ENCODE data around the gene MICB. TPM values are rescaled to one million over a fixed set of nuclear protein-coding genes. Genes with fewer than 3 reads are reported as not detected.

The MICB gene
- polyA plus RNA-seq, 10 donors: 0.47 to 1.1 (median 0.99) TPM

DNA sequence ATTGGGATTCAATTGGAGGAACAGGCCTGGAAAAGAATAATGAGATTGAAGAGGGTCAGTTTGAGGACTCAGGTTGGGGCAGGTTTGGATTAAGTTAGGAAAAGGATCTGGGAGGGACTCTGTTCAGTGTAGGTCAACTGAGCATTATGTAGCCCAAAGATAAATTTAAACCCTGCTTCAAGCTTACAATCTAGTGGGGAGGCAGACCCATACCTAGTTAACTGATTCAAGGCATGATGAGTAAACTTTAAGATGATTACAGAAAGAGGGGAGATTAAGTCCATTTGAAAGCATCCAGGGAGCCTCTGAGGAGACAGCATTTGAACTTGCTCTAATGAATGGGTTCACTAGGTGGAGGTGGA is 62.7 kb downstream of the MICB start:
- no peak for DNase-seq

Other genes with a start within 250 kb of the MICB start
- gene HLA-C, start 226.1 kb upstream of the MICB start, polyA plus RNA-seq (ENCODE audit: insufficient read length in 10 of 10): 100 to 1,000 TPM in 1 of 10 donors, 10 to 100 TPM in 9; 38.7 to 119 (median 47.7) TPM
- 100 to 1,000 TPM; 114 to 299 (median 141) TPM for gene HLA-B, start 141.0 kb upstream of the MICB start, polyA plus RNA-seq (ENCODE audit: insufficient read length in 10 of 10)
- gene MICA, start 94.5 kb upstream of the MICB start, polyA plus RNA-seq (ENCODE audit: insufficient read length in 10 of 10): 10 to 100 TPM in 1 of 10 donors, 1 to 10 TPM in 9; 3.8 to 12.2 (median 7.2) TPM
- gene MCCD1, start 30.8 kb downstream of the MICB start, polyA plus RNA-seq (ENCODE audit: insufficient read length in 10 of 10): not detected
- 100 to 1,000 TPM; 292 to 441 (median 367) TPM for gene DDX39B, start 43.9 kb downstream of the MICB start, polyA plus RNA-seq (ENCODE audit: insufficient read length in 10 of 10)
- 1 to 10 TPM; 2.5 to 5.9 (median 3.9) TPM for gene ATP6V1G2, start 48.5 kb downstream of the MICB start, polyA plus RNA-seq (ENCODE audit: insufficient read length in 10 of 10)
- gene NFKBIL1, start 49.5 kb downstream of the MICB start, polyA plus RNA-seq (ENCODE audit: insufficient read length in 10 of 10): 10 to 100 TPM; 11.3 to 17.7 (median 14.4) TPM
- gene LTA, start 74.1 kb downstream of the MICB start, polyA plus RNA-seq (ENCODE audit: insufficient read length in 10 of 10): under 1 TPM in 6 of 10 donors, not detected in 4; 0.12 to 0.91 (median 0.21) TPM
- gene TNF, start 77.4 kb downstream of the MICB start, polyA plus RNA-seq (ENCODE audit: insufficient read length in 10 of 10): 1 to 10 TPM in 1 of 10 donors, under 1 TPM in 8, not detected in 1; 0.17 to 3.5 (median 0.29) TPM
- 10 to 100 TPM in 1 of 10 donors, 1 to 10 TPM in 6, under 1 TPM in 3; 0.67 to 32.2 (median 1.5) TPM for gene LTB, start 84.3 kb downstream of the MICB start, polyA plus RNA-seq (ENCODE audit: insufficient read length in 10 of 10)
- gene LST1, start 88.1 kb downstream of the MICB start, polyA plus RNA-seq (ENCODE audit: insufficient read length in 10 of 10): 10 to 100 TPM in 1 of 10 donors, 1 to 10 TPM in 9; 4.1 to 10.9 (median 6.4) TPM
- under 1 TPM in 4 of 10 donors, not detected in 6; 0.20 to 0.59 (median 0.30) TPM for gene NCR3, start 94.9 kb downstream of the MICB start, polyA plus RNA-seq (ENCODE audit: insufficient read length in 10 of 10)
- 10 to 100 TPM; 15.1 to 35.2 (median 23.0) TPM for gene AIF1, start 117.1 kb downstream of the MICB start, polyA plus RNA-seq (ENCODE audit: insufficient read length in 10 of 10)
- 100 to 1,000 TPM; 112 to 149 (median 132) TPM for gene PRRC2A, start 122.6 kb downstream of the MICB start, polyA plus RNA-seq (ENCODE audit: insufficient read length in 10 of 10)
- gene BAG6, start 154.5 kb downstream of the MICB start, polyA plus RNA-seq (ENCODE audit: insufficient read length in 10 of 10): 100 to 1,000 TPM; 177 to 216 (median 198) TPM
- gene APOM, start 157.7 kb downstream of the MICB start, polyA plus RNA-seq (ENCODE audit: insufficient read length in 10 of 10): 1 to 10 TPM; 2.6 to 5.7 (median 4.2) TPM
- gene C6orf47, start 162.6 kb downstream of the MICB start, polyA plus RNA-seq (ENCODE audit: insufficient read length in 10 of 10): 10 to 100 TPM; 11.4 to 16.0 (median 13.4) TPM
- gene GPANK1, start 166.9 kb downstream of the MICB start, polyA plus RNA-seq (ENCODE audit: insufficient read length in 10 of 10): 10 to 100 TPM; 10.1 to 16.9 (median 12.2) TPM
- gene CSNK2B, start 167.9 kb downstream of the MICB start, polyA plus RNA-seq (ENCODE audit: insufficient read length in 10 of 10): 100 to 1,000 TPM; 118 to 150 (median 138) TPM
- gene LY6G5B, start 171.8 kb downstream of the MICB start, polyA plus RNA-seq (ENCODE audit: insufficient read length in 10 of 10): 10 to 100 TPM in 6 of 10 donors, 1 to 10 TPM in 4; 5.6 to 24.0 (median 10.9) TPM
- 1 to 10 TPM in 9 of 10 donors, under 1 TPM in 1; 0.68 to 5.1 (median 2.4) TPM for gene LY6G5C, start 182.9 kb downstream of the MICB start, polyA plus RNA-seq (ENCODE audit: insufficient read length in 10 of 10)
- 10 to 100 TPM; 36.3 to 50.0 (median 39.2) TPM for gene ABHD16A, start 205.2 kb downstream of the MICB start, polyA plus RNA-seq (ENCODE audit: insufficient read length in 10 of 10)
- gene LY6G6F, start 208.7 kb downstream of the MICB start, polyA plus RNA-seq (ENCODE audit: insufficient read length in 10 of 10): under 1 TPM in 3 of 10 donors, not detected in 7; 0.17 to 0.38 (median 0.20) TPM
- 1 to 10 TPM in 1 of 10 donors, under 1 TPM in 5, not detected in 4; 0.42 to 1.1 (median 0.53) TPM for gene LY6G6D, start 217.2 kb downstream of the MICB start, polyA plus RNA-seq (ENCODE audit: insufficient read length in 10 of 10)
- gene LY6G6C, start 223.6 kb downstream of the MICB start, polyA plus RNA-seq (ENCODE audit: insufficient read length in 10 of 10): 1 to 10 TPM in 1 of 10 donors, under 1 TPM in 8, not detected in 1; 0.19 to 1.0 (median 0.38) TPM
- gene MPIG6B, start 225.2 kb downstream of the MICB start, polyA plus RNA-seq (ENCODE audit: insufficient read length in 10 of 10): 1 to 10 TPM in 3 of 10 donors, under 1 TPM in 7; 0.52 to 1.8 (median 0.82) TPM
- 100 to 1,000 TPM in 8 of 10 donors, 10 to 100 TPM in 2; 87.3 to 135 (median 109) TPM for gene DDAH2, start 231.2 kb downstream of the MICB start, polyA plus RNA-seq (ENCODE audit: insufficient read length in 10 of 10)
- 100 to 1,000 TPM; 114 to 181 (median 138) TPM for gene CLIC1, start 238.4 kb downstream of the MICB start, polyA plus RNA-seq (ENCODE audit: insufficient read length in 10 of 10)
- gene MSH5, start 241.9 kb downstream of the MICB start, polyA plus RNA-seq (ENCODE audit: insufficient read length in 10 of 10): 10 to 100 TPM in 6 of 10 donors, 1 to 10 TPM in 4; 5.9 to 29.4 (median 13.5) TPM